SK-N-SH (cell line): ENCODE measurements around the gene RNF32. TPM values are rescaled to one million over a fixed set of nuclear protein-coding genes. Genes with fewer than 3 reads are reported as not detected.

ENCODE experiments used
- CTCF ChIA-PET: fragments of 300-600, 350-600 bp; formaldehyde crosslinking; extraction: SDS; loops from one replicate; lab custom pipeline; 2021; lab: Yijun Ruan, JAX
- POLR2A ChIA-PET: fragments of 350-600 bp; sonication (Branson Sonifier 250); formaldehyde crosslinking; extraction: SDS; loops from one replicate; lab custom pipeline; 2020; ENCODE audit warnings: antibody characterized with exemption, inconsistent platforms; lab: Yijun Ruan, JAX
- DNase-seq: peaks from one replicate; pipeline ENCODE4 v3.0.0; 2012
- H2AFZ ChIP-seq: fragments of 200-600 bp; sonication (generic); 2 replicates; pipeline ENCODE4 v1.8.1; 2016; ENCODE audit warnings: antibody characterized with exemption, mild to moderate bottlenecking, low read depth
- H3F3A ChIP-seq: fragments of 200-600 bp; sonication (generic); replicated peaks from 2 replicates; pipeline ENCODE3; 2016; ENCODE audit warnings: antibody characterized with exemption, mild to moderate bottlenecking; ENCODE audit not compliant: insufficient read depth
- H3K27ac ChIP-seq, 2 experiments: fragments of 200-500 bp in 1 of 2; fragments of 200-600 bp in 1 of 2; sonication (Bioruptor generic) in 1 of 2; sonication (generic), shearing (Covaris generic) in 1 of 2; 2 replicates each; pipeline versions ENCODE4 v1.5.1 to v1.6.1; 2014 to 2016; ENCODE audit warnings: low read depth in 2 of 2, inconsistent platforms in 1 of 2, low read length in 1 of 2, mild to moderate bottlenecking in 1 of 2, mixed read lengths in 1 of 2
- H3K27me3 ChIP-seq: fragments of 200-600 bp; sonication (generic), shearing (Covaris generic); 2 replicates; pipeline ENCODE4 v1.6.1; 2016; ENCODE audit warnings: mixed run types; ENCODE audit not compliant: insufficient read depth
- H3K36me3 ChIP-seq, 2 experiments: fragments of 200-500 bp in 1 of 2; fragments of 200-600 bp in 1 of 2; sonication (Bioruptor generic) in 1 of 2; sonication (generic) in 1 of 2; replicated peaks in 1 of 2; 2 replicates each; pipeline versions ENCODE3 to v1.5.1; 2014 to 2016; ENCODE audit warnings: low read length in 1 of 2, mild to moderate bottlenecking in 1 of 2; ENCODE audit not compliant: insufficient read depth in 2 of 2, control insufficient read depth in 1 of 2
- H3K4me1 ChIP-seq, 2 experiments: fragments of 200-500 bp in 1 of 2; fragments of 200-600 bp in 1 of 2; sonication (Bioruptor generic) in 1 of 2; sonication (generic), shearing (Covaris generic) in 1 of 2; 2 replicates each; pipeline versions ENCODE4 v1.5.1 to v1.6.1; 2014 to 2016; ENCODE audit warnings: low read depth in 1 of 2, low read length in 1 of 2, mixed run types in 1 of 2; ENCODE audit not compliant: insufficient read depth in 2 of 2, control insufficient read depth in 1 of 2
- H3K4me2 ChIP-seq: fragments of 200-600 bp; sonication (generic), shearing (Covaris generic); 2 replicates; pipeline ENCODE4 v1.6.1; 2017; ENCODE audit warnings: mixed run types
- H3K4me3 ChIP-seq, 2 experiments: fragments of 200-500 bp in 1 of 2; fragments of 200-600 bp in 1 of 2; sonication (Bioruptor generic) in 1 of 2; sonication (generic), shearing (Covaris generic) in 1 of 2; 2 replicates each; pipeline versions ENCODE4 v1.5.1 to v1.8.1; 2014 to 2016; ENCODE audit warnings: low read depth in 2 of 2, inconsistent platforms in 1 of 2, low read length in 1 of 2, mild to moderate bottlenecking in 1 of 2, mixed read lengths in 1 of 2, moderate library complexity in 1 of 2
- H3K79me2 ChIP-seq: fragments of 200-600 bp; sonication (generic); 2 replicates; pipeline ENCODE4 v1.8.1; 2017; ENCODE audit warnings: mild to moderate bottlenecking; ENCODE audit not compliant: insufficient read depth
- H3K9ac ChIP-seq: fragments of 200-600 bp; sonication (generic); 2 replicates; pipeline ENCODE4 v1.6.1; 2017; ENCODE audit warnings: mixed run types
- H3K9me2 ChIP-seq: fragments of 200-600 bp; sonication (generic); 2 replicates; pipeline ENCODE4 v1.6.1; 2017; ENCODE audit warnings: mixed run types
- H3K9me3 ChIP-seq: fragments of 200-600 bp; sonication (generic); 2 replicates; pipeline ENCODE4 v1.6.1; 2017; ENCODE audit warnings: mixed run types, mild to moderate bottlenecking, moderate library complexity
- H4K20me1 ChIP-seq: fragments of 200-600 bp; sonication (generic); 2 replicates; pipeline ENCODE4 v1.6.1; 2017; ENCODE audit warnings: mild to moderate bottlenecking, mixed run types; ENCODE audit not compliant: insufficient read depth
- ELF1 ChIP-seq: IDR thresholded peaks from 2 replicates; pipeline ENCODE4 v1.4.0; 2012
- FOSL2 ChIP-seq: IDR thresholded peaks from 2 replicates; pipeline ENCODE4 v1.4.0; 2012; ENCODE audit warnings: low read depth, mild to moderate bottlenecking, moderate library complexity, borderline replicate concordance
- FOXJ3 ChIP-seq: sonication (generic); formaldehyde crosslinking; IDR thresholded peaks from 2 replicates; pipeline ENCODE4 v1.5.1; 2020; ENCODE audit warnings: mild to moderate bottlenecking, missing genetic modification reagents
- GABPA ChIP-seq: IDR thresholded peaks from 2 replicates; pipeline ENCODE4 v1.4.0; 2012; ENCODE audit warnings: low read depth, mild to moderate bottlenecking
- GATA2 ChIP-seq: sonication (generic); formaldehyde crosslinking; IDR thresholded peaks from 2 replicates; pipeline ENCODE4 v1.5.0; 2020; ENCODE audit warnings: mild to moderate bottlenecking, missing genetic modification reagents
- MEF2A ChIP-seq: IDR thresholded peaks from 2 replicates; pipeline ENCODE4 v1.4.0; 2012; ENCODE audit warnings: low read depth, borderline replicate concordance
- MXI1 ChIP-seq: IDR thresholded peaks from 2 replicates; pipeline ENCODE4 v1.6.1; 2012; ENCODE audit warnings: mild to moderate bottlenecking, low read depth, low read length, improper control_type of control experiment
- NFIC ChIP-seq: IDR thresholded peaks from 2 replicates; pipeline ENCODE4 v1.4.0; 2012; ENCODE audit warnings: borderline replicate concordance
- NRF1 ChIP-seq: IDR thresholded peaks from 2 replicates; pipeline ENCODE4 v1.6.1; 2012; ENCODE audit warnings: low read depth, mild to moderate bottlenecking, low read length
- POLR2AphosphoS5 ChIP-seq: IDR thresholded peaks from 2 replicates; pipeline ENCODE4 v1.6.1; 2012; ENCODE audit warnings: low read depth, low read length
- RCOR1 ChIP-seq: fragments of 150-350 bp; IDR thresholded peaks from 2 replicates; pipeline ENCODE4 v1.6.1; 2017; ENCODE audit warnings: antibody characterized with exemption, low read length
- RFX5 ChIP-seq: IDR thresholded peaks from 2 replicates; pipeline ENCODE4 v1.6.1; 2012; ENCODE audit warnings: mild to moderate bottlenecking, improper control_type of control experiment, low read length
- RXRA ChIP-seq: IDR thresholded peaks from 2 replicates; pipeline ENCODE4 v1.4.0; 2012; ENCODE audit warnings: low read depth, mild to moderate bottlenecking, borderline replicate concordance
- TAF1 ChIP-seq: IDR thresholded peaks from 2 replicates; pipeline ENCODE4 v1.6.1; 2012; ENCODE audit warnings: low read depth, mild to moderate bottlenecking, low read length, moderate library complexity, borderline replicate concordance
- TEAD4 ChIP-seq: IDR thresholded peaks from 2 replicates; pipeline ENCODE4 v1.4.0; 2012; ENCODE audit warnings: mild to moderate bottlenecking, borderline replicate concordance; ENCODE audit not compliant: insufficient read depth
- WGBS: methylation state at CpG from one replicate; pipeline ENCODE4 v1.1.6; 2017; ENCODE audit warnings: low lambda C conversion rate; 5-methylcytosine and 5-hydroxymethylcytosine counted together
- polyA plus RNA-seq, 3 experiments: library from polyadenylated mRNA; depleted of rRNA; stranded (reverse); fragments of >200 nt; gene quantifications; 2 replicates each; pipeline ENCODE4 v1.2.3, GENCODE V29; 2012
- TF ChIP-seq, protein P1 (sequence below): fragments of 150-350 bp; IDR thresholded peaks from 2 replicates; pipeline ENCODE4 v1.6.1; 2017; ENCODE audit warnings: antibody characterized with exemption, low read length, low read depth, borderline replicate concordance
- TF ChIP-seq, protein P2 (sequence below): fragments of 200-600 bp; sonication (generic); IDR thresholded peaks from 2 replicates; pipeline ENCODE4 v1.6.1; 2017; ENCODE audit warnings: antibody characterized with exemption, mild to moderate bottlenecking, moderate library complexity
- TF ChIP-seq, protein P3 (sequence below): fragments of 150-350 bp; IDR thresholded peaks from 2 replicates; pipeline ENCODE4 v1.6.1; 2016; ENCODE audit warnings: mild to moderate bottlenecking, low read depth, low read length
- TF ChIP-seq, protein P4 (sequence below): IDR thresholded peaks from 2 replicates; pipeline ENCODE4 v1.4.0; 2012; ENCODE audit warnings: low read depth, borderline replicate concordance

Gene RNF32
- polyA plus RNA-seq, 1 of the 3 experiments (the other 2 are of a cell fraction) = 2.3 TPM

DNA sequence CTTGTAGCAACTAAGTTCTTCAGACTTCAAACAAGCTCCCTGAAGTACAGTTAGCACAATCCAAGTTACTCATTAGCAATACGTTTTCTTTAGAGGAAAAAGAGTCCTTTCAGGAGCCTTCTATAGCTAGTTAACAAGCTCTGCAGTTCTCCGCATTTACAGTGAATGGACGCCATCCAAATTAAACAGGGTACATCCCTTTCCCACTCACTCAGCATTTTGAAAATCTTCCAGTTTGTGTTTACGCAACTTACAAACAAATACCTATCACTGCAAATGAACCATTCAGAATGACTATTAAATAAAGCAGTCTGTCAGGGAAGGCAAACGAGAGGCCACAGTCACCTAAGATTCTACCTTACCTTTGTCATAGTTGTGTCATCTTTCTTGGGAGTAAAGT lies 84.5 kb downstream of the RNF32 start:
- TF ChIP-seq TEAD4 (no peak), GABPA (no peak), FOXJ3 (CRISPR knock-in tag) (no peak), POLR2AphosphoS5 (no peak), MEF2A (no peak), RFX5 (no peak), TAF1 (no peak), ELF1 (no peak), RXRA (no peak), FOSL2 (no peak), NFIC (no peak), GATA2 (CRISPR knock-in tag) (no peak), MXI1 (no peak), NRF1 (no peak), RCOR1 (no peak)
- TF ChIP-seq, protein P1, sequence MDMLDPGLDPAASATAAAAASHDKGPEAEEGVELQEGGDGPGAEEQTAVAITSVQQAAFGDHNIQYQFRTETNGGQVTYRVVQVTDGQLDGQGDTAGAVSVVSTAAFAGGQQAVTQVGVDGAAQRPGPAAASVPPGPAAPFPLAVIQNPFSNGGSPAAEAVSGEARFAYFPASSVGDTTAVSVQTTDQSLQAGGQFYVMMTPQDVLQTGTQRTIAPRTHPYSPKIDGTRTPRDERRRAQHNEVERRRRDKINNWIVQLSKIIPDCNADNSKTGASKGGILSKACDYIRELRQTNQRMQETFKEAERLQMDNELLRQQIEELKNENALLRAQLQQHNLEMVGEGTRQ = no peak
- TF ChIP-seq, protein P2, sequence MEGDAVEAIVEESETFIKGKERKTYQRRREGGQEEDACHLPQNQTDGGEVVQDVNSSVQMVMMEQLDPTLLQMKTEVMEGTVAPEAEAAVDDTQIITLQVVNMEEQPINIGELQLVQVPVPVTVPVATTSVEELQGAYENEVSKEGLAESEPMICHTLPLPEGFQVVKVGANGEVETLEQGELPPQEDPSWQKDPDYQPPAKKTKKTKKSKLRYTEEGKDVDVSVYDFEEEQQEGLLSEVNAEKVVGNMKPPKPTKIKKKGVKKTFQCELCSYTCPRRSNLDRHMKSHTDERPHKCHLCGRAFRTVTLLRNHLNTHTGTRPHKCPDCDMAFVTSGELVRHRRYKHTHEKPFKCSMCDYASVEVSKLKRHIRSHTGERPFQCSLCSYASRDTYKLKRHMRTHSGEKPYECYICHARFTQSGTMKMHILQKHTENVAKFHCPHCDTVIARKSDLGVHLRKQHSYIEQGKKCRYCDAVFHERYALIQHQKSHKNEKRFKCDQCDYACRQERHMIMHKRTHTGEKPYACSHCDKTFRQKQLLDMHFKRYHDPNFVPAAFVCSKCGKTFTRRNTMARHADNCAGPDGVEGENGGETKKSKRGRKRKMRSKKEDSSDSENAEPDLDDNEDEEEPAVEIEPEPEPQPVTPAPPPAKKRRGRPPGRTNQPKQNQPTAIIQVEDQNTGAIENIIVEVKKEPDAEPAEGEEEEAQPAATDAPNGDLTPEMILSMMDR = no peak
- TF ChIP-seq, protein P3, sequence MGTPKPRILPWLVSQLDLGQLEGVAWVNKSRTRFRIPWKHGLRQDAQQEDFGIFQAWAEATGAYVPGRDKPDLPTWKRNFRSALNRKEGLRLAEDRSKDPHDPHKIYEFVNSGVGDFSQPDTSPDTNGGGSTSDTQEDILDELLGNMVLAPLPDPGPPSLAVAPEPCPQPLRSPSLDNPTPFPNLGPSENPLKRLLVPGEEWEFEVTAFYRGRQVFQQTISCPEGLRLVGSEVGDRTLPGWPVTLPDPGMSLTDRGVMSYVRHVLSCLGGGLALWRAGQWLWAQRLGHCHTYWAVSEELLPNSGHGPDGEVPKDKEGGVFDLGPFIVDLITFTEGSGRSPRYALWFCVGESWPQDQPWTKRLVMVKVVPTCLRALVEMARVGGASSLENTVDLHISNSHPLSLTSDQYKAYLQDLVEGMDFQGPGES = no peak
- TF ChIP-seq, protein P4, sequence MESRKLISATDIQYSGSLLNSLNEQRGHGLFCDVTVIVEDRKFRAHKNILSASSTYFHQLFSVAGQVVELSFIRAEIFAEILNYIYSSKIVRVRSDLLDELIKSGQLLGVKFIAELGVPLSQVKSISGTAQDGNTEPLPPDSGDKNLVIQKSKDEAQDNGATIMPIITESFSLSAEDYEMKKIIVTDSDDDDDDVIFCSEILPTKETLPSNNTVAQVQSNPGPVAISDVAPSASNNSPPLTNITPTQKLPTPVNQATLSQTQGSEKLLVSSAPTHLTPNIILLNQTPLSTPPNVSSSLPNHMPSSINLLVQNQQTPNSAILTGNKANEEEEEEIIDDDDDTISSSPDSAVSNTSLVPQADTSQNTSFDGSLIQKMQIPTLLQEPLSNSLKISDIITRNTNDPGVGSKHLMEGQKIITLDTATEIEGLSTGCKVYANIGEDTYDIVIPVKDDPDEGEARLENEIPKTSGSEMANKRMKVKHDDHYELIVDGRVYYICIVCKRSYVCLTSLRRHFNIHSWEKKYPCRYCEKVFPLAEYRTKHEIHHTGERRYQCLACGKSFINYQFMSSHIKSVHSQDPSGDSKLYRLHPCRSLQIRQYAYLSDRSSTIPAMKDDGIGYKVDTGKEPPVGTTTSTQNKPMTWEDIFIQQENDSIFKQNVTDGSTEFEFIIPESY = no peak
- TF ChIP-seq, all 33 proteins: peak for 0
- no peak overlapping the region for H3K4me3 ChIP-seq
- H3K4me1 ChIP-seq = peaks cover 0 to 17% of the 10 kb centered on the region in 2 experiments; a peak in 2 of 4 replicates
- no peak overlapping the region for H2AFZ ChIP-seq
- H3K36me3 ChIP-seq = peaks cover 19 to 24% of the 10 kb centered on the region in 2 experiments
- no peaks in the 10 kb centered on the region for H3K79me2 ChIP-seq
- WGBS = 90% methylated on average over 5 of the region's 5 CpGs
- H3K9me2 ChIP-seq = no peaks in the 10 kb centered on the region
- POLR2A ChIA-PET = no interaction called here
- H3K9me3 ChIP-seq = no peaks in the 10 kb centered on the region
- no peaks in the 10 kb centered on the region for H3K27me3 ChIP-seq
- H3K4me2 ChIP-seq = no peak overlapping the region
- H3F3A ChIP-seq = no peaks in the 10 kb centered on the region
- H3K9ac ChIP-seq = no peak overlapping the region
- CTCF ChIA-PET = interaction anchor here (1.1 to 5.4 kb wide), 2 partner anchors 11 to 22 kb away, joined by 3 to 21 read pairs; no protein-coding TSS in a partner anchor
- no peak for DNase-seq
- no peak overlapping the region for H3K27ac ChIP-seq
- no peaks in the 10 kb centered on the region for H4K20me1 ChIP-seq
